Measurements from ENCODE around the gene ACKR1.

DNA sequence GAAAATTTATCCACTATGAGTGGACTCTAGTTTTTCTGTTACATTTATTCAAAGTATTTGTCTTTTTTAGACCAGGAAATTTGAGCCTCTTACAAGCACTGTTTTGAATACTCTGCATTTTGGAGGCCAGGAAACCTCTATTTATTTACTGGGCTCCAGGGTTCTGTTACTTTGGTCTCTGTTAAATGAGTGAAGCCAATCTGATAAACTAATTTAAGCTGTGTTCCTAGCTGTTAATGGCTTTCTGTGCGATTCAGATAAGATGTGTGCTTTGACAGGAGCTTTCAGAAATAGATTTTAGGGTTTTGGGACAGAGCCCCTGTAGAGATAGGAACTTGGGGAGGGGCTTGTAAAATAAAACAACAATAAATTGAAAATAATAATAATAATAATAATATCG is 23.9 kb downstream of the ACKR1 start:
- TF ChIP-seq TAF1 (IDR thresholded peaks at IDR 0.05; ENCODE audit: low read depth, low read length), result no peak
- no peak for TF ChIP-seq POLR2A (IDR thresholded peaks at IDR 0.05; ENCODE audit: low read depth, low read length)
- no peak for TF ChIP-seq POLR2AphosphoS5 (IDR thresholded peaks at IDR 0.05; ENCODE audit: low read depth, low read length)
